ENCODE data around the gene NTM.

NTM gene

DNA sequence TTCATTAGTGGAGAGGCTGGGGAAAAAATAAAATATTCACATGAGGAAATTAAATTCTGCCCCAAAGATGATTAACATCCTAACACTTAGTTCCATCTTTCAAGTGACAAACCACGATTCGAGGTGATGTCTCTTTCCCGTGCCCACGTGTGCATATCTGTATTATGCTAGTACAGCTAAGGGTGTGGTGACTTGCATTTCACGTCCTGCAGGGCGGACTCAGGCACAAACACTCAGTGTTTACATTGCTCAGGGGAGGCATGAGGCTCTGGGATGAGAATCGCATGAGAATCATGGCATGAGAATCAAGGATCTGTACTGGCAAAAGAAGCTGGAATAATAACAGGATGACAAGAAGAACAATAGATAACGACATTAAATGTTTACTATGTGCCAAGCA lies 179.4 kb downstream of the NTM start (continued):
- TF ChIP-seq ZNF280C (tag by site-specific recombination; IDR thresholded peaks at IDR 0.05) (no peak), ZNF785 (tag by site-specific recombination; IDR thresholded peaks at IDR 0.05) (no peak), ZIC2 (tag by site-specific recombination; IDR thresholded peaks at IDR 0.05) (no peak)
- TF ChIP-seq, protein P1, sequence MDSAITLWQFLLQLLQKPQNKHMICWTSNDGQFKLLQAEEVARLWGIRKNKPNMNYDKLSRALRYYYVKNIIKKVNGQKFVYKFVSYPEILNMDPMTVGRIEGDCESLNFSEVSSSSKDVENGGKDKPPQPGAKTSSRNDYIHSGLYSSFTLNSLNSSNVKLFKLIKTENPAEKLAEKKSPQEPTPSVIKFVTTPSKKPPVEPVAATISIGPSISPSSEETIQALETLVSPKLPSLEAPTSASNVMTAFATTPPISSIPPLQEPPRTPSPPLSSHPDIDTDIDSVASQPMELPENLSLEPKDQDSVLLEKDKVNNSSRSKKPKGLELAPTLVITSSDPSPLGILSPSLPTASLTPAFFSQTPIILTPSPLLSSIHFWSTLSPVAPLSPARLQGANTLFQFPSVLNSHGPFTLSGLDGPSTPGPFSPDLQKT (IDR thresholded peaks at IDR 0.05; ENCODE audit: borderline replicate concordance, low read depth, low read length): no peak

GRCh38 chr11:131560287-131560686 lies 189.9 kb downstream of the NTM start:
- H3K36me3 ChIP-seq (ENCODE audit: control insufficient read depth in 2 of 2, insufficient read depth in 1 of 2, low read length in 2 of 2): no peaks in the 10 kb centered on the region
- TF ChIP-seq OVOL3 (tag by site-specific recombination; IDR thresholded peaks at IDR 0.05) (no peak), ZNF112 (tag by site-specific recombination; IDR thresholded peaks at IDR 0.05) (no peak), ZBTB26 (tag by site-specific recombination; optimal IDR thresholded peaks at IDR 0.05) (no peak), ZNF214 (tag by site-specific recombination; IDR thresholded peaks at IDR 0.05; ENCODE audit: borderline replicate concordance) (no peak), ZNF76 (tag by site-specific recombination; IDR thresholded peaks at IDR 0.05; ENCODE audit: borderline replicate concordance, low read depth) (no peak), ZNF501 (tag by site-specific recombination; IDR thresholded peaks at IDR 0.05) (no peak), ZNF600 (tag by site-specific recombination; IDR thresholded peaks at IDR 0.05) (no peak), ZNF664 (tag by site-specific recombination; IDR thresholded peaks at IDR 0.05) (no peak), ZNF416 (tag by site-specific recombination; IDR thresholded peaks at IDR 0.05) (no peak), FEZF1 (tag by site-specific recombination; IDR thresholded peaks at IDR 0.05) (no peak), HOXD13 (CRISPR knock-in tag; IDR thresholded peaks at IDR 0.05; ENCODE audit: borderline replicate concordance) (no peak), ZNF24 (tag by site-specific recombination; IDR thresholded peaks at IDR 0.05) (no peak), ZFP37 (tag by site-specific recombination; IDR thresholded peaks at IDR 0.05) (no peak), ZNF223 (tag by site-specific recombination; IDR thresholded peaks at IDR 0.05) (no peak), GLIS2 (tag by site-specific recombination; IDR thresholded peaks at IDR 0.05) (no peak), ZBTB48 (tag by site-specific recombination; IDR thresholded peaks at IDR 0.05) (no peak)
- TF ChIP-seq, protein P2, sequence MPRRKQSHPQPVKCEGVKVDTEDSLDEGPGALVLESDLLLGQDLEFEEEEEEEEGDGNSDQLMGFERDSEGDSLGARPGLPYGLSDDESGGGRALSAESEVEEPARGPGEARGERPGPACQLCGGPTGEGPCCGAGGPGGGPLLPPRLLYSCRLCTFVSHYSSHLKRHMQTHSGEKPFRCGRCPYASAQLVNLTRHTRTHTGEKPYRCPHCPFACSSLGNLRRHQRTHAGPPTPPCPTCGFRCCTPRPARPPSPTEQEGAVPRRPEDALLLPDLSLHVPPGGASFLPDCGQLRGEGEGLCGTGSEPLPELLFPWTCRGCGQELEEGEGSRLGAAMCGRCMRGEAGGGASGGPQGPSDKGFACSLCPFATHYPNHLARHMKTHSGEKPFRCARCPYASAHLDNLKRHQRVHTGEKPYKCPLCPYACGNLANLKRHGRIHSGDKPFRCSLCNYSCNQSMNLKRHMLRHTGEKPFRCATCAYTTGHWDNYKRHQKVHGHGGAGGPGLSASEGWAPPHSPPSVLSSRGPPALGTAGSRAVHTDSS (tag by site-specific recombination; IDR thresholded peaks at IDR 0.05): no peak
- TF ChIP-seq, protein P3, sequence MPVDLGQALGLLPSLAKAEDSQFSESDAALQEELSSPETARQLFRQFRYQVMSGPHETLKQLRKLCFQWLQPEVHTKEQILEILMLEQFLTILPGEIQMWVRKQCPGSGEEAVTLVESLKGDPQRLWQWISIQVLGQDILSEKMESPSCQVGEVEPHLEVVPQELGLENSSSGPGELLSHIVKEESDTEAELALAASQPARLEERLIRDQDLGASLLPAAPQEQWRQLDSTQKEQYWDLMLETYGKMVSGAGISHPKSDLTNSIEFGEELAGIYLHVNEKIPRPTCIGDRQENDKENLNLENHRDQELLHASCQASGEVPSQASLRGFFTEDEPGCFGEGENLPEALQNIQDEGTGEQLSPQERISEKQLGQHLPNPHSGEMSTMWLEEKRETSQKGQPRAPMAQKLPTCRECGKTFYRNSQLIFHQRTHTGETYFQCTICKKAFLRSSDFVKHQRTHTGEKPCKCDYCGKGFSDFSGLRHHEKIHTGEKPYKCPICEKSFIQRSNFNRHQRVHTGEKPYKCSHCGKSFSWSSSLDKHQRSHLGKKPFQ (tag by site-specific recombination; IDR thresholded peaks at IDR 0.05): no peak
- no peak overlapping the region for H3K4me3 ChIP-seq (ENCODE audit: low read depth, low read length)
- H3K4me1 ChIP-seq (ENCODE audit: control insufficient read depth, insufficient read depth, low read length): no peaks in the 10 kb centered on the region
- ChIA-PET POLR2A (no interaction called here), CTCF (interaction anchor here (0.5 kb wide), 1 partner anchor 212 kb away, joined by 3 read pairs; no protein-coding TSS in a partner anchor)
- H3K9me3 ChIP-seq (ENCODE audit: control insufficient read depth, insufficient read depth, low read depth, low read length): no peaks in the 10 kb centered on the region
- no peak overlapping the region for H3K27ac ChIP-seq (ENCODE audit: extremely low read depth, low read depth, low read length)

Data from HEK293 (cell line).